Kidney (tissue), 14 donors: Measurements from ENCODE around the gene GABBR2. TPM values are rescaled to one million over a fixed set of nuclear protein-coding genes. Genes with fewer than 3 reads are reported as not detected.

ENCODE experiments used
- DNase-seq, 5 donors: peaks; one replicate each; pipeline ENCODE4 v3.0.0-alpha.2; 2013 to 2020
- FAIRE-seq: peaks from 2 replicates; lab custom pipeline; 2012; peaks lifted over from hg19 to GRCh38; lab: Jason Lieb, UNC
- H3K27ac ChIP-seq, 2 donors: one replicate each; pipeline ENCODE4 v1.7.0; 2013; ENCODE audit warnings: low read depth in 2 of 2, low read length in 2 of 2, inconsistent platforms in 1 of 2
- H3K27me3 ChIP-seq: one replicate; pipeline ENCODE4 v1.7.1; 2013; ENCODE audit warnings: low read length, inconsistent platforms; ENCODE audit not compliant: control insufficient read depth, insufficient read depth
- H3K36me3 ChIP-seq, 3 donors: one replicate each; pipeline versions ENCODE4 v1.7.0 to v1.7.1; 2013; ENCODE audit warnings: low read length in 3 of 3, control low read depth in 1 of 3, inconsistent platforms in 1 of 3; ENCODE audit not compliant: insufficient read depth in 3 of 3, control insufficient read depth in 2 of 3
- H3K4me1 ChIP-seq, 3 donors: one replicate each; pipeline versions ENCODE4 v1.7.0 to v1.7.1; 2013; ENCODE audit warnings: low read length in 3 of 3, inconsistent platforms in 1 of 3, low read depth in 1 of 3; ENCODE audit not compliant: control insufficient read depth in 2 of 3, insufficient read depth in 2 of 3
- H3K4me3 ChIP-seq, 3 donors: one replicate each; pipeline versions ENCODE4 v1.7.0 to v1.8.1; 2013; ENCODE audit warnings: low read length in 3 of 3, control low read depth in 1 of 3, inconsistent platforms in 1 of 3
- H3K9ac ChIP-seq, 3 donors: one replicate each; pipeline versions ENCODE4 v1.7.0 to v1.7.1; 2013; ENCODE audit warnings: low read length in 3 of 3, control low read depth in 1 of 3, inconsistent platforms in 1 of 3
- H3K9me3 ChIP-seq, 3 donors: one replicate each; pipeline versions ENCODE4 v1.7.0 to v1.7.1; 2013; ENCODE audit warnings: low read length in 3 of 3, control low read depth in 1 of 3, inconsistent platforms in 1 of 3; ENCODE audit not compliant: control insufficient read depth in 2 of 3, insufficient read depth in 1 of 3
- CTCF ChIP-seq: IDR thresholded peaks from 3 replicates; pipeline ENCODE4 v1.5.1; 2012; ENCODE audit warnings: mild to moderate bottlenecking, moderate library complexity, borderline replicate concordance; ENCODE audit not compliant: insufficient read depth; ENCODE audit errors: extremely low read depth
- intact Hi-C: fragments of 100-400 bp; cut with DNase I; formaldehyde crosslinking; loops from one replicate; pipeline ENCODE4 v1.11.1; 2022
- polyA plus RNA-seq: library from polyadenylated mRNA; stranded (reverse); fragments of 350-450 nt; fragmentation: Illumina TruSeq; extraction: RNeasy Lipid Tissue Mini Kit (QIAGEN cat#74804); gene quantifications from one replicate; pipeline ENCODE4 v1.2.3, GENCODE V29; 2014; ENCODE audit warnings: low read depth, low replicate concordance; ENCODE audit not compliant: insufficient read depth
- total RNA-seq: library from RNA; stranded (reverse); fragmentation: NEBNext Ultra II Directional; extraction: Animal tissue kit (Norgen Biotek cat#: 25700); gene quantifications from one replicate; pipeline ENCODE4 v1.2.1, GENCODE V29; 2021
- donor health status: control.
- donor health status: control.
- donor health status: control.
- donor health status: control.
- donor health status: control.
- donor health status: DM: yes; HTN: yes; CAD: no.
- donor health status: Normal renal cell carcinoma (clear cell type).

The GABBR2 gene
- total and polyA plus RNA-seq, 2 donors from 2014 or later: 0.06 TPM; not detected in 1

DNA sequence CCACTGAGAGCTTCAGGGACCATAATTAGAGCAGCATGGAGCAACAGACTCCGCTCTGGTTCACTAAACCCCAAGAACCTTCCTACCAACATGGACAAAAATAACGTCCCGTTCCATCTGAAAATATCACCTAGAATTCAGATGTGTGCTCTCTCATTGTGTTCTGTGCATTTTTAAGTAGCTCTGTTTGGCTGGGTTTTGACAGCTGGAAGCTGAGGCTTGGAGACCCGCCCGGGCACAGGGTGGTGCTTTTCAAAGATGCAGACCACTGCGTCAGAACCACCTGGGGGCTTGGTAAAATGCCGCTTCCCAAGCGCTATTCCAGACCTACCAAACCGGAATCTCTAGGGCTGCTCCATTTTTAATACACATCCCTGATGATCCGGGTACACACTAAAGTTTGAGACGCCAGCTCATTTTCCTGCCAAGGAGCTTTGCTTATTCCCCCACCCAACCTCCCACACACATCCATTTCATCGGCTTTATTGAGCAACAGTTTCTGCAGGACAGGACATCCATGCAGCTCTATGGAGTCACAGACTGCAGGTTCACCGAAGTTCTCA is 104.8 kb downstream of the GABBR2 start:
- Histone ChIP-seq H3K27me3 (no peaks in the 10 kb centered on the region), H3K36me3 (no peaks in the 10 kb centered on the region), H3K4me1 (no peaks in the 10 kb centered on the region), H3K9ac (no peak overlapping the region), H3K4me3 (no peak overlapping the region), H3K9me3 (no peaks in the 10 kb centered on the region), H3K27ac (no peak overlapping the region)
- no peak for TF ChIP-seq CTCF
- DNase-seq: no peak
- no peak for FAIRE-seq
- intact Hi-C loops: no loop called here

GRCh38 chr9:98602839-98603500 is 105.8 kb downstream of the GABBR2 start:
- Histone ChIP-seq H3K9me3 (no peaks in the 10 kb centered on the region), H3K9ac (no peak overlapping the region), H3K4me3 (no peak overlapping the region), H3K27me3 (no peaks in the 10 kb centered on the region), H3K36me3 (no peaks in the 10 kb centered on the region), H3K27ac (no peak overlapping the region), H3K4me1 (no peaks in the 10 kb centered on the region)
- DNase-seq (no peak), FAIRE-seq (no peak)
- no peak for TF ChIP-seq CTCF
- intact Hi-C loops: no loop called here

DNA sequence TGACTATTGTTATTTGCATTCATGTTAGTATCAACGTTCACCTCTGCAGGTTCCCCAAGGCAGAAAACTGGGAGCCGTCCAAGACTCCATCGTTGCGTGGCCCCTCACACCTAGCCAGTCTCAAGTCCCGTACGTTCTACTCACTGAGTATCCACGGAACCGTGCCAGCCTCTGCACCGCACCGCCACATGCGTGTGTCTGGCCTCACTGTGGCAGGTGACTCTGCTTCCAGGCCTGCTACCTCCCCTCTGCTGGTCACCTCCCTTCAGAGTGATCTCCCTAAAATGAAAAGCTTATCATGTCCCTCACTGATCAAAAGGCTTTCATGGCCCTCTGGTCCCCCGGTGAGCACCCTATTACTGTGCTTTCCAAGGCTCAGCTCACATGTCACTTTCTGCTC is 108.1 kb downstream of the GABBR2 start:
- H3K9me3 ChIP-seq: no peaks in the 10 kb centered on the region
- no peaks in the 10 kb centered on the region for H3K4me1 ChIP-seq
- TF ChIP-seq CTCF: no peak
- no peak overlapping the region for H3K4me3 ChIP-seq
- no peaks in the 10 kb centered on the region for H3K36me3 ChIP-seq
- intact Hi-C loops: no loop called here
- H3K9ac ChIP-seq: no peak overlapping the region
- H3K27me3 ChIP-seq: no peaks in the 10 kb centered on the region
- DNase-seq (peak in 1 of 5 donors; percentile 7), FAIRE-seq (no peak)
- no peak overlapping the region for H3K27ac ChIP-seq
